ENCODE measurements around the gene GAK. TPM values are rescaled to one million over a fixed set of nuclear protein-coding genes. Genes with fewer than 3 reads are reported as not detected.

Gene GAK
- polyA plus RNA-seq, 1 donor (not counting 4 experiments of a cell fraction or from before 2014, with no cell fraction given), result 18.4 TPM

GRCh38 chr4:833156-833555 is 99.0 kb downstream of the GAK start:
- dilution Hi-C loops (cut with MboI; ENCODE audit: extremely low pct_ligation_motif_present, low sequenced_read_pairs), result no loop called here
- H3K4me1 ChIP-seq (ENCODE audit: control insufficient read depth, extremely low read depth, insufficient read depth, low read length), result no peaks in the 10 kb centered on the region
- DNase-seq (ENCODE audit: low read depth, low spot score), result no peak
- peaks cover 15% of the 10 kb centered on the region for H3K27me3 ChIP-seq (ENCODE audit: control insufficient read depth, extremely low read depth, insufficient read depth, low read length)
- H3K9ac ChIP-seq (ENCODE audit: control insufficient read depth, extremely low read depth, insufficient read depth, low read length), result no peak overlapping the region
- H3K36me3 ChIP-seq (ENCODE audit: control insufficient read depth in 2 of 2, extremely low read depth in 1 of 2, insufficient read depth in 2 of 2, low read length in 2 of 2), result no peaks in the 10 kb centered on the region
- TF ChIP-seq CTCF (optimal IDR thresholded peaks at IDR 0.05 in 1 of 3, IDR thresholded peaks at IDR 0.05 in 1 of 3, conservative IDR thresholded peaks at IDR 0.05 in 1 of 3; ENCODE audit: extremely low read depth in 1 of 3, insufficient read depth in 2 of 3, low read length in 3 of 3) (no peak), EZH2 (IDR thresholded peaks at IDR 0.05; ENCODE audit: low read length) (no peak)
- peaks cover 3% of the 10 kb centered on the region for H3K9me3 ChIP-seq (ENCODE audit: control insufficient read depth, low read depth, low read length)
- H3K27ac ChIP-seq (ENCODE audit: control insufficient read depth, insufficient read depth, low read length), result no peak overlapping the region
- no peaks in the 10 kb centered on the region for H3K9me1 ChIP-seq (ENCODE audit: control insufficient read depth, extremely low read depth, insufficient read depth, low read length)
- no peak overlapping the region for H2AFZ ChIP-seq (ENCODE audit: control insufficient read depth, low read length)
- H3K79me2 ChIP-seq (ENCODE audit: control insufficient read depth, insufficient read depth, low read length), result no peaks in the 10 kb centered on the region
- no peak overlapping the region for H3K4me3 ChIP-seq (ENCODE audit: control insufficient read depth in 2 of 3, extremely low read depth in 1 of 3, insufficient read depth in 2 of 3, low read depth in 1 of 3, low read length in 3 of 3)
- H4K20me1 ChIP-seq (ENCODE audit: control insufficient read depth, extremely low read depth, insufficient read depth, low read length), result no peaks in the 10 kb centered on the region
- FAIRE-seq, result no peak
- no peak overlapping the region for H3K4me2 ChIP-seq (ENCODE audit: control insufficient read depth, extremely low read depth, insufficient read depth, low read depth, low read length)

- no peak for DNase-seq (ENCODE audit: low read depth, low spot score)
- no peak overlapping the region for H3K27ac ChIP-seq (ENCODE audit: control insufficient read depth, insufficient read depth, low read length)
These were observed 99.6 kb downstream of the GAK start for GRCh38 chr4:832536-832935.

GRCh38 chr4:832108-832507 is 100.0 kb downstream of the GAK start:
- Histone ChIP-seq H2AFZ (ENCODE audit: control insufficient read depth, low read length) (no peak overlapping the region), H3K9ac (ENCODE audit: control insufficient read depth, extremely low read depth, insufficient read depth, low read length) (no peak overlapping the region), H3K9me1 (ENCODE audit: control insufficient read depth, extremely low read depth, insufficient read depth, low read length) (no peaks in the 10 kb centered on the region), H3K4me1 (ENCODE audit: control insufficient read depth, extremely low read depth, insufficient read depth, low read length) (no peaks in the 10 kb centered on the region), H3K4me3 (ENCODE audit: control insufficient read depth in 2 of 3, extremely low read depth in 1 of 3, insufficient read depth in 2 of 3, low read depth in 1 of 3, low read length in 3 of 3) (no peak overlapping the region), H3K9me3 (ENCODE audit: control insufficient read depth, low read depth, low read length) (peaks cover 3% of the 10 kb centered on the region), H3K36me3 (ENCODE audit: control insufficient read depth in 2 of 2, extremely low read depth in 1 of 2, insufficient read depth in 2 of 2, low read length in 2 of 2) (no peaks in the 10 kb centered on the region), H3K4me2 (ENCODE audit: control insufficient read depth, extremely low read depth, insufficient read depth, low read depth, low read length) (no peak overlapping the region), H3K27me3 (ENCODE audit: control insufficient read depth, extremely low read depth, insufficient read depth, low read length) (peaks cover 25% of the 10 kb centered on the region), H3K27ac (ENCODE audit: control insufficient read depth, insufficient read depth, low read length) (no peak overlapping the region), H4K20me1 (ENCODE audit: control insufficient read depth, extremely low read depth, insufficient read depth, low read length) (no peaks in the 10 kb centered on the region), H3K79me2 (ENCODE audit: control insufficient read depth, insufficient read depth, low read length) (no peaks in the 10 kb centered on the region)
- FAIRE-seq, result no peak
- DNase-seq (ENCODE audit: low read depth, low spot score), result no peak
- dilution Hi-C loops (cut with MboI; ENCODE audit: extremely low pct_ligation_motif_present, low sequenced_read_pairs), result no loop called here
- TF ChIP-seq EZH2 (IDR thresholded peaks at IDR 0.05; ENCODE audit: low read length), result no peak
- no peak for TF ChIP-seq CTCF (optimal IDR thresholded peaks at IDR 0.05 in 1 of 3, IDR thresholded peaks at IDR 0.05 in 1 of 3, conservative IDR thresholded peaks at IDR 0.05 in 1 of 3; ENCODE audit: extremely low read depth in 1 of 3, insufficient read depth in 2 of 3, low read length in 3 of 3)

More at GRCh38 chr4:832536-832935, 99.6 kb downstream of the GAK start:
- FAIRE-seq, result no peak
- peaks cover 3% of the 10 kb centered on the region for H3K9me3 ChIP-seq (ENCODE audit: control insufficient read depth, low read depth, low read length)
- no peaks in the 10 kb centered on the region for H3K36me3 ChIP-seq (ENCODE audit: control insufficient read depth in 2 of 2, extremely low read depth in 1 of 2, insufficient read depth in 2 of 2, low read length in 2 of 2)
- H3K4me3 ChIP-seq (ENCODE audit: control insufficient read depth in 2 of 3, extremely low read depth in 1 of 3, insufficient read depth in 2 of 3, low read depth in 1 of 3, low read length in 3 of 3), result no peak overlapping the region
- no peaks in the 10 kb centered on the region for H4K20me1 ChIP-seq (ENCODE audit: control insufficient read depth, extremely low read depth, insufficient read depth, low read length)
- H3K27me3 ChIP-seq (ENCODE audit: control insufficient read depth, extremely low read depth, insufficient read depth, low read length), result peaks cover 21% of the 10 kb centered on the region
- no peak overlapping the region for H3K9ac ChIP-seq (ENCODE audit: control insufficient read depth, extremely low read depth, insufficient read depth, low read length)
- dilution Hi-C loops (cut with MboI; ENCODE audit: extremely low pct_ligation_motif_present, low sequenced_read_pairs), result no loop called here
- no peaks in the 10 kb centered on the region for H3K4me1 ChIP-seq (ENCODE audit: control insufficient read depth, extremely low read depth, insufficient read depth, low read length)
- H3K9me1 ChIP-seq (ENCODE audit: control insufficient read depth, extremely low read depth, insufficient read depth, low read length), result no peaks in the 10 kb centered on the region
- no peak overlapping the region for H2AFZ ChIP-seq (ENCODE audit: control insufficient read depth, low read length)
- H3K4me2 ChIP-seq (ENCODE audit: control insufficient read depth, extremely low read depth, insufficient read depth, low read depth, low read length), result no peak overlapping the region
- H3K79me2 ChIP-seq (ENCODE audit: control insufficient read depth, insufficient read depth, low read length), result no peaks in the 10 kb centered on the region
- TF ChIP-seq EZH2 (IDR thresholded peaks at IDR 0.05; ENCODE audit: low read length), result no peak

Data from keratinocyte (primary cell).